Measurements from ENCODE around the gene SPPL2B.
"Not testable (repeated sequence)": the region's sequence is repeated elsewhere in the genome, so short reads cannot be mapped to it uniquely, and the experiment has no call there.

SPPL2B gene

GRCh38 chr19:2328401-2329148 lies at the start of gene SPPL2B, which contains the start of gene LSM7:
TSS of gene SPPL2B (plus strand) at chr19:2328684. CDS start at chr19:2328710, 26 bp downstream.
TSS of gene LSM7 (minus strand) at chr19:2328586. CDS start at chr19:2328566, 20 bp downstream.
- Histone ChIP-seq H3K27me3 (replicated peaks; ENCODE audit: control insufficient read depth, insufficient read depth, low read length) (no peaks in the 10 kb centered on the region), H3K9me3 (ENCODE audit: control insufficient read depth, low read length) (no peaks in the 10 kb centered on the region), H3K36me3 (ENCODE audit: control insufficient read depth, insufficient read depth, low read length, severe bottlenecking) (peaks cover 5% of the 10 kb centered on the region), H3K4me1 (ENCODE audit: control insufficient read depth, insufficient read depth, low read length) (peaks cover 28% of the 10 kb centered on the region), H3K4me3 (ENCODE audit: low read length) (peak within 1 kb of the TSS; percentile 99), H3K9ac (ENCODE audit: low read length) (peak within 1 kb of the TSS; percentile 97)
- DNase-seq (ENCODE audit: low read depth) = peak; percentile 97

GRCh38 chr19:2280633-2281264 lies 47.7 kb upstream of the SPPL2B start:
- no peak overlapping the region for H3K9ac ChIP-seq (ENCODE audit: low read length)
- H3K4me1 ChIP-seq (ENCODE audit: control insufficient read depth, insufficient read depth, low read length) = peaks cover 8% of the 10 kb centered on the region
- H3K4me3 ChIP-seq (ENCODE audit: low read length) = no peak overlapping the region
- H3K27me3 ChIP-seq (replicated peaks; ENCODE audit: control insufficient read depth, insufficient read depth, low read length) = no peaks in the 10 kb centered on the region
- no peaks in the 10 kb centered on the region for H3K9me3 ChIP-seq (ENCODE audit: control insufficient read depth, low read length)
- DNase-seq (ENCODE audit: low read depth) = no peak
- no peaks in the 10 kb centered on the region for H3K36me3 ChIP-seq (ENCODE audit: control insufficient read depth, insufficient read depth, low read length, severe bottlenecking)

- Histone ChIP-seq H3K4me3 (ENCODE audit: low read length) (peak overlapping the region; percentile 41), H3K9ac (ENCODE audit: low read length) (peak overlapping the region; percentile 46)
- not testable (repeated sequence) for DNase-seq (ENCODE audit: low read depth); H3K36me3 ChIP-seq (ENCODE audit: control insufficient read depth, insufficient read depth, low read length, severe bottlenecking); H3K9me3 ChIP-seq (ENCODE audit: control insufficient read depth, low read length); H3K27me3 ChIP-seq (replicated peaks; ENCODE audit: control insufficient read depth, insufficient read depth, low read length); H3K4me1 ChIP-seq (ENCODE audit: control insufficient read depth, insufficient read depth, low read length)
Measured at GRCh38 chr19:2281265-2282061, 47.0 kb upstream of the SPPL2B start.

GRCh38 chr19:2282062-2282861 lies 46.2 kb upstream of the SPPL2B start, which contains the start of gene PEAK3:
TSS of gene PEAK3 (minus strand) at chr19:2282175. CDS start at chr19:2280931, 1,244 bp downstream.
- Histone ChIP-seq H3K36me3 (ENCODE audit: control insufficient read depth, insufficient read depth, low read length, severe bottlenecking) (no peaks in the 10 kb centered on the region), H3K9ac (ENCODE audit: low read length) (peak within 1 kb of the TSS; percentile 46), H3K9me3 (ENCODE audit: control insufficient read depth, low read length) (no peaks in the 10 kb centered on the region), H3K4me1 (ENCODE audit: control insufficient read depth, insufficient read depth, low read length) (peaks cover 8% of the 10 kb centered on the region), H3K4me3 (ENCODE audit: low read length) (peak within 1 kb of the TSS; percentile 41), H3K27me3 (replicated peaks; ENCODE audit: control insufficient read depth, insufficient read depth, low read length) (no peaks in the 10 kb centered on the region)
- DNase-seq (ENCODE audit: low read depth) = peak; percentile 59

- no peak for DNase-seq (ENCODE audit: low read depth)
- Histone ChIP-seq H3K9ac (ENCODE audit: low read length) (no peak overlapping the region), H3K4me1 (ENCODE audit: control insufficient read depth, insufficient read depth, low read length) (peaks cover 8% of the 10 kb centered on the region), H3K9me3 (ENCODE audit: control insufficient read depth, low read length) (no peaks in the 10 kb centered on the region), H3K36me3 (ENCODE audit: control insufficient read depth, insufficient read depth, low read length, severe bottlenecking) (no peaks in the 10 kb centered on the region), H3K27me3 (replicated peaks; ENCODE audit: control insufficient read depth, insufficient read depth, low read length) (no peaks in the 10 kb centered on the region), H3K4me3 (ENCODE audit: low read length) (no peak overlapping the region)
Measured at GRCh38 chr19:2282862-2283237, 45.6 kb upstream of the SPPL2B start.

GRCh38 chr19:2283835-2284507 lies 44.5 kb upstream of the SPPL2B start:
- no peak overlapping the region for H3K4me3 ChIP-seq (ENCODE audit: low read length)
- H3K9ac ChIP-seq (ENCODE audit: low read length) = no peak overlapping the region
- peaks cover 7% of the 10 kb centered on the region for H3K27me3 ChIP-seq (replicated peaks; ENCODE audit: control insufficient read depth, insufficient read depth, low read length)
- peaks cover 8% of the 10 kb centered on the region for H3K4me1 ChIP-seq (ENCODE audit: control insufficient read depth, insufficient read depth, low read length)
- H3K36me3 ChIP-seq (ENCODE audit: control insufficient read depth, insufficient read depth, low read length, severe bottlenecking) = no peaks in the 10 kb centered on the region
- no peaks in the 10 kb centered on the region for H3K9me3 ChIP-seq (ENCODE audit: control insufficient read depth, low read length)
- DNase-seq (ENCODE audit: low read depth) = no peak

- Histone ChIP-seq H3K27me3 (replicated peaks; ENCODE audit: control insufficient read depth, insufficient read depth, low read length) (peaks cover 23% of the 10 kb centered on the region), H3K36me3 (ENCODE audit: control insufficient read depth, insufficient read depth, low read length, severe bottlenecking) (no peaks in the 10 kb centered on the region), H3K4me1 (ENCODE audit: control insufficient read depth, insufficient read depth, low read length) (peaks cover 7% of the 10 kb centered on the region), H3K4me3 (ENCODE audit: low read length) (no peak overlapping the region), H3K9ac (ENCODE audit: low read length) (no peak overlapping the region), H3K9me3 (ENCODE audit: control insufficient read depth, low read length) (no peaks in the 10 kb centered on the region)
- no peak for DNase-seq (ENCODE audit: low read depth)
Measured at GRCh38 chr19:2286402-2287140, 41.9 kb upstream of the SPPL2B start.

- Histone ChIP-seq H3K9me3 (ENCODE audit: control insufficient read depth, low read length) (no peaks in the 10 kb centered on the region), H3K4me1 (ENCODE audit: control insufficient read depth, insufficient read depth, low read length) (no peaks in the 10 kb centered on the region), H3K36me3 (ENCODE audit: control insufficient read depth, insufficient read depth, low read length, severe bottlenecking) (no peaks in the 10 kb centered on the region), H3K4me3 (ENCODE audit: low read length) (no peak overlapping the region), H3K9ac (ENCODE audit: low read length) (no peak overlapping the region), H3K27me3 (replicated peaks; ENCODE audit: control insufficient read depth, insufficient read depth, low read length) (peaks cover 27% of the 10 kb centered on the region)
- no peak for DNase-seq (ENCODE audit: low read depth)
Measured at GRCh38 chr19:2287585-2288337, 40.7 kb upstream of the SPPL2B start.

- H3K9ac ChIP-seq (ENCODE audit: low read length) = no peak overlapping the region
- H3K9me3 ChIP-seq (ENCODE audit: control insufficient read depth, low read length) = no peaks in the 10 kb centered on the region
- H3K27me3 ChIP-seq (replicated peaks; ENCODE audit: control insufficient read depth, insufficient read depth, low read length) = peaks cover 27% of the 10 kb centered on the region
- H3K4me3 ChIP-seq (ENCODE audit: low read length) = no peak overlapping the region
- DNase-seq (ENCODE audit: low read depth) = no peak
- H3K36me3 ChIP-seq (ENCODE audit: control insufficient read depth, insufficient read depth, low read length, severe bottlenecking) = no peaks in the 10 kb centered on the region
- H3K4me1 ChIP-seq (ENCODE audit: control insufficient read depth, insufficient read depth, low read length) = no peaks in the 10 kb centered on the region
Measured at GRCh38 chr19:2288338-2288817, 40.1 kb upstream of the SPPL2B start.

Measured in adipocyte (in vitro differentiated cells).